Pancreas (tissue), 10 donors: ENCODE results near the gene FMN2. TPM values are rescaled to one million over a fixed set of nuclear protein-coding genes. Genes with fewer than 3 reads are reported as not detected.
A peak's percentile ranks its signal among the peaks of the same experiment; 100 is the strongest.

ENCODE experiments used
- ATAC-seq, 4 donors: fragments of 200-7000 bp; cut with Tn5 transposase; one replicate each; pipeline versions ENCODE4 v1.8.0 to v1.9.1; 2020; ENCODE audit warnings: mild to moderate bottlenecking in 4 of 4, moderate library complexity in 4 of 4
- DNase-seq, 6 donors: peaks; one replicate each; pipeline ENCODE4 v3.0.0-alpha.2; 2020
- FAIRE-seq: peaks from 2 replicates; lab custom pipeline; 2012; peaks lifted over from hg19 to GRCh38; lab: Jason Lieb, UNC
- H3K27ac ChIP-seq, 4 donors: fragments of 200-600 bp; sonication (generic); 1 replicate in 3 of 4; 2 replicates in 1 of 4; pipeline versions ENCODE4 v1.5.0 to v1.8.0; 2020
- H3K27me3 ChIP-seq, 4 donors: fragments of 200-600 bp; one replicate each; pipeline ENCODE4 v1.8.0; 2021
- H3K36me3 ChIP-seq, 3 donors: fragments of 200-600 bp; sonication (generic) in 1 of 3; one replicate each; pipeline versions ENCODE4 v1.5.0 to v1.8.0; 2020 to 2021
- H3K4me1 ChIP-seq, 3 donors: fragments of 200-600 bp; one replicate each; pipeline ENCODE4 v1.8.0; 2021
- H3K4me3 ChIP-seq, 4 donors: fragments of 200-600 bp; sonication (generic) in 2 of 4; one replicate each; pipeline versions ENCODE4 v1.5.0 to v1.8.0; 2020 to 2021
- H3K9me3 ChIP-seq, 4 donors: fragments of 200-600 bp; one replicate each; pipeline ENCODE4 v1.8.0; 2021
- CTCF ChIP-seq, 4 donors: fragments of 200-600 bp; sonication (generic) in 3 of 4; IDR thresholded peaks; one replicate each; pipeline versions ENCODE4 v1.5.0 to v1.8.0; 2021; ENCODE audit warnings: antibody characterized with exemption in 4 of 4
- WGBS, 2 donors: extraction: QIAGEN DNeasy Blood & Tissue Kit; methylation state at CpG; one replicate each; pipeline ENCODE4 v1.1.7; 2013; 5-methylcytosine and 5-hydroxymethylcytosine counted together
- intact Hi-C, 3 donors: fragments of 100-400 bp; cut with DNase I; formaldehyde crosslinking; loops; one replicate each; pipeline versions ENCODE4 v1.11.1 to v1.14.2; 2022
- polyA plus RNA-seq, 2 donors: library from polyadenylated mRNA; stranded (reverse); fragments of 200-250 nt; gene quantifications; one replicate each; pipeline ENCODE4 v1.2.3, GENCODE V29; 2013
- total RNA-seq, 6 donors: library from RNA; stranded (reverse); fragmentation: NEBNext Ultra II Directional in 4 of 6; extraction: Animal tissue kit (Norgen Biotek cat#: 25700) in 4 of 6; gene quantifications; one replicate each; pipeline versions ENCODE4 v1.2.1 to v1.2.4, GENCODE V29; 2021 to 2023
- donor health status: healthy with polysubstance abuse.
- donor health status: DM: no; HTN: no; CAD: no; lungs with moderate emphysema.
- donor health status: DM: no; HTN: no; CAD: no.
- donor health status: control.
- donor health status: control.
- donor health status: Bipolar disorder and iron deficiency.
- donor health status: DM: yes; HTN: yes; CAD: no.
- donor health status: DM: no; HTN: no; CAD: no.
- donor health status: DM: no; HTN: no; CAD: no.
- donor health status: DM: yes; HTN: yes; CAD: no.

The FMN2 gene
- total and polyA plus RNA-seq, 8 donors, result 0.56 to 8.2 (median 2.0) TPM

- H3K27me3 ChIP-seq, result no peaks in the 10 kb centered on the region
- DNase-seq, result peak in 3 of 6 donors; percentile 18 to 71 (median 27)
- no peak overlapping the region for H3K27ac ChIP-seq
- H3K36me3 ChIP-seq, result no peaks in the 10 kb centered on the region
- 57 to 63% methylated on average over 52 of the region's 52 CpGs for WGBS, 2 donors
- intact Hi-C loops, result no loop called here
- no peak for FAIRE-seq
- no peaks in the 10 kb centered on the region for H3K9me3 ChIP-seq
- no peak for TF ChIP-seq CTCF (IDR thresholded peaks at IDR 0.05)
- H3K4me3 ChIP-seq, result no peak overlapping the region
- peak in 2 of 4 donors; percentile 45 to 49 for ATAC-seq
- H3K4me1 ChIP-seq, result no peaks in the 10 kb centered on the region
Observed at GRCh38 chr1:240492832-240493440, 401.3 kb downstream of the FMN2 start.

GRCh38 chr1:240495601-240496000 lies 403.9 kb downstream of the FMN2 start:
- TF ChIP-seq CTCF (IDR thresholded peaks at IDR 0.05), result no peak
- FAIRE-seq (no peak), ATAC-seq (no peak), DNase-seq (no peak)
- Histone ChIP-seq H3K27ac (no peak overlapping the region), H3K4me1 (no peaks in the 10 kb centered on the region), H3K4me3 (no peak overlapping the region), H3K27me3 (no peaks in the 10 kb centered on the region), H3K36me3 (no peaks in the 10 kb centered on the region), H3K9me3 (no peaks in the 10 kb centered on the region)
- intact Hi-C loops, result no loop called here
- WGBS, 2 donors, result 64 to 74% methylated on average over 4 of the region's 4 CpGs

GRCh38 chr1:240496356-240496755 lies 404.7 kb downstream of the FMN2 start:
- intact Hi-C loops, result no loop called here
- no peak for TF ChIP-seq CTCF (IDR thresholded peaks at IDR 0.05)
- H3K4me3 ChIP-seq, result no peak overlapping the region
- H3K9me3 ChIP-seq, result no peaks in the 10 kb centered on the region
- ATAC-seq (no peak), FAIRE-seq (no peak), DNase-seq (no peak)
- H3K4me1 ChIP-seq, result no peaks in the 10 kb centered on the region
- WGBS, 2 donors, result 67 to 78% methylated on average over 7 of the region's 7 CpGs
- H3K27me3 ChIP-seq, result no peaks in the 10 kb centered on the region
- no peak overlapping the region for H3K27ac ChIP-seq
- H3K36me3 ChIP-seq, result no peaks in the 10 kb centered on the region

GRCh38 chr1:240496941-240497340 lies 405.3 kb downstream of the FMN2 start:
- WGBS, 2 donors, result 66 to 83% methylated on average over 5 of the region's 5 CpGs
- intact Hi-C loops, result no loop called here
- Histone ChIP-seq H3K27ac (no peak overlapping the region), H3K9me3 (no peaks in the 10 kb centered on the region), H3K4me3 (no peak overlapping the region), H3K4me1 (no peaks in the 10 kb centered on the region), H3K36me3 (no peaks in the 10 kb centered on the region), H3K27me3 (no peaks in the 10 kb centered on the region)
- FAIRE-seq (no peak), ATAC-seq (no peak), DNase-seq (no peak)
- no peak for TF ChIP-seq CTCF (IDR thresholded peaks at IDR 0.05)

- no peaks in the 10 kb centered on the region for H3K4me1 ChIP-seq
- no peaks in the 10 kb centered on the region for H3K9me3 ChIP-seq
- no peak for FAIRE-seq
- TF ChIP-seq CTCF (IDR thresholded peaks at IDR 0.05), result no peak
- intact Hi-C loops, result no loop called here
- no peak overlapping the region for H3K4me3 ChIP-seq
- H3K27me3 ChIP-seq, result no peaks in the 10 kb centered on the region
- H3K27ac ChIP-seq, result no peak overlapping the region
- 60 to 69% methylated on average over 4 of the region's 4 CpGs for WGBS, 2 donors
- H3K36me3 ChIP-seq, result no peaks in the 10 kb centered on the region
- no peak for DNase-seq
- ATAC-seq, result no peak
Observed at GRCh38 chr1:240497908-240498307, 406.2 kb downstream of the FMN2 start.
